Stimulated activated CD4-positive, alpha-beta T cell treated with anti-CD3 and anti-CD28 coated beads, Interleukin-2, amount 100 ng/mL, for 48 hours (primary cell): ENCODE measurements around the gene EVC2.

Experiments used
- DNase-seq, 2 donors: peaks; one replicate each; pipeline ENCODE4 v3.0.0-alpha.2; 2020

The EVC2 gene, protein sequence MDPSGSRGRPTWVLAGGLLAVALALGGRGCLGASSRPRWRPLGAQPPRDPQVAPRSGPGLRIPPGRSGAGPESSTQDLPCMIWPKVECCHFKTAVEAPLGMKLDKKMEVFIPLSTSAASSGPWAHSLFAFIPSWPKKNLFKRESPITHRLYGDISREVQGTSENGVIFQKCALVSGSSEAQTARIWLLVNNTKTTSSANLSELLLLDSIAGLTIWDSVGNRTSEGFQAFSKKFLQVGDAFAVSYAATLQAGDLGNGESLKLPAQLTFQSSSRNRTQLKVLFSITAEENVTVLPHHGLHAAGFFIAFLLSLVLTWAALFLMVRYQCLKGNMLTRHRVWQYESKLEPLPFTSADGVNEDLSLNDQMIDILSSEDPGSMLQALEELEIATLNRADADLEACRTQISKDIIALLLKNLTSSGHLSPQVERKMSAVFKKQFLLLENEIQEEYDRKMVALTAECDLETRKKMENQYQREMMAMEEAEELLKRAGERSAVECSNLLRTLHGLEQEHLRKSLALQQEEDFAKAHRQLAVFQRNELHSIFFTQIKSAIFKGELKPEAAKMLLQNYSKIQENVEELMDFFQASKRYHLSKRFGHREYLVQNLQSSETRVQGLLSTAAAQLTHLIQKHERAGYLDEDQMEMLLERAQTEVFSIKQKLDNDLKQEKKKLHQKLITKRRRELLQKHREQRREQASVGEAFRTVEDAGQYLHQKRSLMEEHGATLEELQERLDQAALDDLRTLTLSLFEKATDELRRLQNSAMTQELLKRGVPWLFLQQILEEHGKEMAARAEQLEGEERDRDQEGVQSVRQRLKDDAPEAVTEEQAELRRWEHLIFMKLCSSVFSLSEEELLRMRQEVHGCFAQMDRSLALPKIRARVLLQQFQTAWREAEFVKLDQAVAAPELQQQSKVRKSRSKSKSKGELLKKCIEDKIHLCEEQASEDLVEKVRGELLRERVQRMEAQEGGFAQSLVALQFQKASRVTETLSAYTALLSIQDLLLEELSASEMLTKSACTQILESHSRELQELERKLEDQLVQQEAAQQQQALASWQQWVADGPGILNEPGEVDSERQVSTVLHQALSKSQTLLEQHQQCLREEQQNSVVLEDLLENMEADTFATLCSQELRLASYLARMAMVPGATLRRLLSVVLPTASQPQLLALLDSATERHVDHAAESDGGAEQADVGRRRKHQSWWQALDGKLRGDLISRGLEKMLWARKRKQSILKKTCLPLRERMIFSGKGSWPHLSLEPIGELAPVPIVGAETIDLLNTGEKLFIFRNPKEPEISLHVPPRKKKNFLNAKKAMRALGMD

DNA sequence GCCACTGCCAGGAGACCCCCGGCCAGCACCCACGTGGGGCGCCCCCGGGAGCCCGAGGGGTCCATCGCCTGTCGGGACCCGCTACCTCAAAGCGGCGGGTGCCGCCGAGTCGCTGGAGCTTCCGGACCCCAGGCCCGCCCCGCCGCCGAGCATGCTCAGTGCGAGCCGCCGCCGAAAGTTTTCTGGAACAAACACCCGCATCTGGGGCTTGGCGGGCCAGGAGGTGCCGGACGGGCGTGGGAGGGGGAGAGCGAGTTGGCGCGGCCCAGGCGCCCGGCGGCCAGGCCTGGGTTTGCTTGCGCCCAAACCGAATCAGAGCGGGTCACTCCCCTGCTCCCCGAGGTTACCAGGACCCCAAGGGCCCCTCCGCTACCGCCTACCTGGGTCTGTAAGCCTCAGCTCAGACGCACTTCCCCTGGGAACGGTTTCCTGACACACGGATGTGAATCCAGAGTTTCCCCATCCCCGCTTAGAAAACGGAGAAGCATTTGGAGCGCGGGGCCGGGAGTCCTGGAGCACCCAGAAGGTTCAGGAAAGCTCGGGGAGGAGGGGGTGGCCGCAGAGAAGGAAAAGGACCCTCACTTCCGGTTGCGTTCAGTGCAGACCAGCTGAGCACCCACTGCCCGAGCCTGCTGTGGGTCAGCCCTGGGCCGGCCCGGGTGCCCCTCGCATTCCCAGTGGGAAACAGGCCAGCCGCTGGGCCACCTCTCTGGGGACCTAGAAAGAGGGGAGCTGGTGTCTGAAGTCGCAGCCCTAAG lies at the start of gene EVC2:
EVC2 (minus strand) TSS at position 111 of the 758 bp plus-strand sequence; CDS start at position 65, 46 bp downstream.
- no peak for DNase-seq

DNA sequence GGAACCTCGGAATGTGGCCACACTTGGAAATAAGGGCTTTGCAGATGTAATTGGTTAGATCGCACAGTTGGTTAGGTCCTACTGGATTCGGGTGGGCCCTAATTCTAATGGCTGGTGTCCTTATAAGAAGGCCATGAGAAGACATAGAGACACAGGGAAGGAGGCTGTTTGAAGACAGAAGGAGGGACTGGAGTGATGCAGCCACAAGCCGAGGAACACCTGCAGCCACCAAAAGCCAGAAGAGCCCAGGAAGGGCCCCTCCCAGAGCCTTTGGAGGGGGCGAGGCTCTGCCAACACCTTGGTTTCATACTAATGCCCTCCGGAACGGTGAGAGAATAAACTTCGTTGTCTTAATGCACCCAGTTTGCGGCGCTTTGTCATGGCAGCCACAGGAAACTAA lies 49.6 kb upstream of the EVC2 start:
- no peak for DNase-seq

DNA sequence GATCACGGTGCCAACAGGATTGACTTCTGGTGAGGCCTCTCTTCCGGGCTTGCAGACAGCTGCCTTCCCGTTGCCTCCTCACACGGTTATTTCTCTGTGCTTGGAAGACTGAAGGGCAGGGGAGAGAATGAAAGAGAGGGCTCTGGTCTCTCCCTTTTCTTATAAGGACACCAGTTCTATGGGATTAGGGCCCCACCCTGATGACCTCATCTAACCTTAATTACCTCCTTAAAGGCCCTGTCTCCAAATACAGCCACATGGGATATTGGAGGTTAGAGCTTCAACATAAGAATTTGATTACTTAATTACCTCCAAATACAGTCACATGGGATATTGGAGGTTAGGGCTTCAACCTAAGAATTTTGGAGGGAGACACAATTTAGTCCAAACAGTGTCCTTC lies 49.2 kb upstream of the EVC2 start:
- no peak for DNase-seq

DNA sequence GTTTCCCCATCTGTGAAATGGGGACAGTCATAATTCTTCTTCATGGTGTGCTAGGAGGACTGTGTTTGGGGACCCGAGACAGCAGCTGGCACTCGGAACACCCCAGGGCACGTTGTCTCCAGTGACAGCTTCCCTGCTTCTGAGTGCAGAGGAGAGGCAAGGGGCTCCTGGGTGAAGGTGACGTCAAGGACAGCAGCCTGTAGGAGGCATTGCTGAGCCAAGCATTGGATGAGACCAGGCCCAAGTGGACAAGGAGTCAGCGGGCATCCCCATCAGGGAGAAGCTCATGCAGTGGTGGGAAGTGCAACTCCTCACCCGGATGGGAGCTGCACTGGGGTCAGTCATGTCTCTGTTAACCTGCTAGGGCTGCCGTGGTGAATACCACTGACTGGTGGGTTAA lies 48.7 kb upstream of the EVC2 start:
- no peak for DNase-seq

DNA sequence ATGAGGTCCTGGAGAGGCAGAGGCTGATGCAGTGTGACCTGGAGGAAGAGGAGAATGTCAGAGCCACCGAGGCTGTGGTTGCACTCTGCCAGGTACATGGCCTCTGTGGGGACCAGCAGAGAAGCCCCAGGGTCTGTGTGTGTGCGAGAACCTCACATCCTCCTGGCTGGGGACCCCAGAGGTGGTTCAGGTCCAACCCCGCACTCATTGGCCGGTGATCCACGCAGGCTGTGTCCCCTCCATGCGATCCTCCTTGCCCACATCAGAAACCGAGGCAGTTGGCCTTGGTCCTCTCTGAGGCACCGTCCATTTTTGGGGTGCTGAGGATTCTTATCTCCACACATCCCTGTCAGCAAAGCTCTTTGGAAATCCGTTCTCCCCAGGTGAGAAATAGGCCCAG lies 47.9 kb upstream of the EVC2 start:
- no peak for DNase-seq

DNA sequence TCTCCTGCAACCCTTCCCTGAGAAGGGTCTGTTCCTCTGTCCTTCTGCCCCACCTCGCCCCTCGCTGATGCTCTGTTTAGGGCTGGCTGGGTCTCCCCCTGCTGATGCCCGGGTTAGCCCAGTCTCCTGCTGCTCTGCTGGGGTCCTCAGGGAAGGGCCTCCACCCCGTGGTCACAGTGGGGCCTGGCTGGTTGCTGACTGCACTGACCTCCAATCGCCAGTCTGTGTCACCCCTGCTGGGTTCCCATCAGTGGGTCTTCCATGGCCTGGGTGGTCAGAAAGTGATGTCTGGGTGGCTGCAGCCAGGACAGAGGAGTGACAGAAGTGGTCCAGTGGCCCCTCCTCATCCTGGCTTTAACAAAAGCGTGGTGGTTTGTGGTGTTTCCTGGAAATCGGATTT lies 47.3 kb upstream of the EVC2 start:
- DNase-seq, result no peak

DNA sequence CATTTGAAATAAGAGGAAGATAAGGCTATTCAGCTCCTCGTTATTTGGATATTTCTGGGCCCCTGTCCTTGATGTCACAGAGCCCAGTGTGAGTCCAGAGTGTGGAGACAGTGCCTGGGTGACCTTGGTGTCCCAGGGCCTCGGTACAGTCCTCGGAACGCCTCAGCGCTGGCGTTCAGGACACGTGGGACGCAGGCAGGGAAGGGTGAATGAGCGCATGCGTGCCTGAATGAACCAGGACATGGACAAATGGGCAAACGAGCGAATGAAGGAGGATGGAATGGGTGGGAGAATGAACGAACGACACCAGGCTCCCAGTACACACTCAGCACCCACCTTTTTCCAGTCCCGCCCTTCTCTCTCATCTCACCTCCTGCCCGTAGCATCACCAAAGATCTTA lies 46.8 kb upstream of the EVC2 start:
- DNase-seq, result no peak

DNA sequence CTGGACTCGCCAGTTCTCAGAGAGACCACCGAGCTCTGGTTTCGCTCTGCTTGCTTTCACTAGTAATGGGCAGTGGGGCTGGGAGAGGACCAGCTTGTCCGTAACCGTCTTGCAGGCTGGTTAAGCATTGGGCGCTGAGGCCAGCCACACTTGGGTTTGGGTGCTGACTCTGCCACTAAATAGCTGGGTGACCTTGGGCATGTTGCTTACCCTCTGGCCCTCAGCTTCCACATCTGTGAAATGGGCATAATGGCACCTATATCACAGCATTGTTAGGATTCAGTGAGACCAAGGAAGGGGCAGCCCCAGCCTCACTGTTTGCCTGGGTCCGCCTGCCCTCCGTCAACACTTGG lies 46.1 kb upstream of the EVC2 start:
- no peak for DNase-seq

DNA sequence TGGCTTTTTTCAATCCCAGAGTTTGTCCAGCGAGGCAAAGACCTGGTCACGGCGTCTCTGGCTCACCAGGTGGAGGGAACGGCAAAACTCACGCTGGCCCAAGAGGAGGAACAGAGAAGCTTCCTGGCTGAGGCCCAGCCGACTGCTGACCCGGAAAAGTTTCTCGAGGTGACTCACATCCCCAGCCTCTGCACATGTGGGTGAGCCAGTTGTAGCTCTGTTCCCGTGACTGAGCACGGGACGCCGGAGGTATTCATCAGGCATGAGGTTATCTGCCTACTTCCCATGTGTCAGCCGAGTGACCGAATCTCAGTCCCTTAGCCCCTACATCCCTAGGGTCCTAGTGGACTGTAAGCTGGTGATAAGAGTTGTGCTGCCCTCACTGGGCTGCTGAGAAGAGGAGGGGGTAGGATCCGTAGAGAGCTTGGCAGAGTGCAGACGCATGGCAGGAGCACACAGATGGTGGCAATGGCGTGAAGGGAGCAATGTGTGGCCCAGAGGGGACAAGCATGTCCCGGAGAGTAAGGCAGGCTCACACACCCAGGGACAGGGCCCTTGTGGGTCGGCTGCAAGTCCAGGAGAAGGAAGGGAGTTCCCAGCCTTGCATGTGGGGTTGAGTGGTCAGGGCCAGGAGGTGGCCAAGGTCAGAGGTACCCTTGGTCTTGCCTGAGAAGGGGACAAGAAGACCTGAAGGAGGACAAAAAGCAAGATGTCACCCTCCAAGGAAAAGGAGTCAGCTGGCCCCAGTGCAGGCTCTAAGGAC lies 45.6 kb upstream of the EVC2 start:
- DNase-seq, result no peak

DNA sequence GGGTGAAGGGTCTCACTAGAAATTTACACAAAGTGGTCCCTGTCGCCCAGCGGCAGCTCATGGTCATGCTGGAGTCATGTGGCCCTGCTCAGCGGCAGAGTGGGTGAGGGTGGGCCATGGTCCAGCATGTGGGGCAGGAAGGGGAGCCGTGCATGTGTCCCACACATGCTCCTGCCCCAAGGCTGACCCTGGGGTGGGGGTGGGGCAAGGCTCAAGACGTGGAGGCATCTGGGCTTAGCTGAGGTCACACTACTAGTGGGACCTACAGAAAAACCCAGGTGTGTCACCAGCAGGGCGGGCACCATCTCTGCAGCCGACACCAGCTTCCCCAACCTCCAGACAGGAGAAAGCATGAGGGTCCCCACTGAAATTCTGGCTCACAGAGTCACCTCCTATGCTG lies 45.0 kb upstream of the EVC2 start:
- no peak for DNase-seq

DNA sequence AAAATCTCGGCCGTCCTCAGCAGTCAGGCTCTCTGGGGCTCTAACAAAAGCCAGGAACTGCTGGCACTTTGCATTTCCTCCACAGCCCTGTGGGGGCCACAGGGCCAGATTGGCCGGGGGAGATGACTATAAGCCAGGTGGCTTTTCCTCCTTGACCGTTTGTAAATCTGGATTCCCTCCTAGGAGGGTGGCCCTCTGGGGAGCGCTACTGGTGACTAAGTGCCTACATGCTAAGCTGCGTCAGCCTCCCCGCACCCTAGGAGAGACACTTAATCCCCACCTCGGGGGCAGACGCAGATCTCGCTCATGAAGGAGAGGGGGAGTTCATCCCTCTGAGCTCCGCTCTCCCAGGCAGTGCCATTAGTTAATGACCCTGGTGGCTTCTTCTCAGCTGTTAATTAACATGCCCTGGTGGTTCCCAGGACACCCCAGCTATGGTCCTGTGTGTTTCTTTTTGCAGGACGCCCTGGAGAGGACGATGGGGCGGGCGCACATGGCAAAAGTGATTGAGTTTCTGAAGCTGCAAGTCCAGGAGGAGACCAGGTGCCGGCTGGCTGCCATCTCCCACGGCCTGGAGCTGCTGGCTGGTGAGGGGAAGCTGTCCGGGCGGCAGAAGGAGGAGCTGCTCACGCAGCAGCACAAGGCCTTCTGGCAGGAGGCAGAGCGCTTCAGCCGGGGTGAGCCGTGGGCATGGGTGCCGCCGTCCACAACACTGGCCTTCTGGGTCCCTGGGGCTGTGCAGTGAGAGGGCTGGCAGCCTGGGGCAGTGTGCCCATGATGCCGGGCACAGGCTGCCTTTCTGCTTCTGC lies 44.2 kb upstream of the EVC2 start:
- DNase-seq, result no peak

DNA sequence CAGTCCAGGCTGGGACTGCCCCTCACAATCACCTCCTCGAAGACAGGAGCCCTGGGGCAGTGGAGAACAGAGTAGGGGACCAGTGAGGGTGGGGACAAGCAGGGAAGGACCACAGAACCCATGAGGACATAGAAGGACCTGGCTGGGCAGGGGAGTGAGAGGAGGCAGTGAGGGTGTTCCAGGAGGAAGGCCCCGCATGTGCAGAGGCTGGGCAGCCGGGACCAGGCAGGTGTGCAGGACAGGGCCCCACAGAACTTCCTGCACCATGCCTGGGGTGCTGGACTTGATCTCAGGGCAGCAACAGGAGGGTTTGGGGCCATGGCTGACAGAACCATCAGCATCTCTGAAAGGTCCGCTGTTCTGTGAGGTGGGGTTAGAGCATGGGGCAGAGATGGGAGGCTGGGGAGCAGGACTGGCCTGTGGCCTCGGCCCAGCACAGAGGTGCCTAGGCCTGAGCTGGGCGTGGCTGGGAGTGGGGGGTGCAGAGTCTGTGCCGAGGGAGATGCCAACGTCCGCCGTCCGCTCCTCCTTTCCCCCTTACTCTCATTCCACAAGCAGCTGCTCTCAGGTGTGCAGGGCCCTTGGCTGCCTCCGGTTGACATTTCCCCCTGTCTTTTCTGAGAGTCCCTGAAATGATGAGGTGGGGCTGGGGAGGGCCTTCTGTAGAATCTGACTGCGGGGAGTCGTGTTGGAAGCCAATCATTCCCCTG lies 43.5 kb upstream of the EVC2 start:
- DNase-seq, result no peak

DNA sequence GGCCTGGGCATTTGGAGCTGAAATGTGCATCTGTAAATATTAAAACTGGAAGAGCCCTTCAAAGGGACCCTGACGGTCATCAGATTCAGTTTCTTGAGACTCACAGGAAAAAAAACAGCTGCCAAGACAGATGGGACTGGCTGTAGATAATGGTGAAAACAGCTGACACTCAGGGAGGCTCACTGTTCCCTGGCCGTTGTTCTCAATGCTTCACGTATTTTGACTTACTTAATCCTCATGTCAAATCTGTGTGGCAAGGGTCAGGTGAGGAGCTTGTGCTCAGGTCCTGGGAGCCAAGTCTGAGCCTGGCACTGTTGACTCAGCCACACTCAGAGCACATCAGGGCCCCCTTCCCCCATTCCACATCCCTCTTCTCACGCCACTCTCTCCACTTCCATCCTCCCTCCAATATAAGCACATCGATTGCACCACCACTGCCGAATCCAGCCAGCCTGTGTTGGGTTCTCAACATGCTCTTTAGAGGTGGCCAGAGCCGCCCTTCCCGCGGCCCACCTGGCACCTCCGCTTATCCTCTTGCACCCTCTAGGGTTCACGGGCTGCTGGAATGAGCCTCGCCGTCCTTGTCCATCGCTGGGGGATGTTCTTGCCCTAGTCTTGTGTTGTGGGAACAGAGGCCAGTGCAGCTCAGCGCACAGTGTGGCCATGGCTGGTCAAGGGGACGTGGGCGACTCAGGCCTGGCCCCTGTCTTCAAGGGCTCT lies 42.7 kb upstream of the EVC2 start:
- no peak for DNase-seq

DNA sequence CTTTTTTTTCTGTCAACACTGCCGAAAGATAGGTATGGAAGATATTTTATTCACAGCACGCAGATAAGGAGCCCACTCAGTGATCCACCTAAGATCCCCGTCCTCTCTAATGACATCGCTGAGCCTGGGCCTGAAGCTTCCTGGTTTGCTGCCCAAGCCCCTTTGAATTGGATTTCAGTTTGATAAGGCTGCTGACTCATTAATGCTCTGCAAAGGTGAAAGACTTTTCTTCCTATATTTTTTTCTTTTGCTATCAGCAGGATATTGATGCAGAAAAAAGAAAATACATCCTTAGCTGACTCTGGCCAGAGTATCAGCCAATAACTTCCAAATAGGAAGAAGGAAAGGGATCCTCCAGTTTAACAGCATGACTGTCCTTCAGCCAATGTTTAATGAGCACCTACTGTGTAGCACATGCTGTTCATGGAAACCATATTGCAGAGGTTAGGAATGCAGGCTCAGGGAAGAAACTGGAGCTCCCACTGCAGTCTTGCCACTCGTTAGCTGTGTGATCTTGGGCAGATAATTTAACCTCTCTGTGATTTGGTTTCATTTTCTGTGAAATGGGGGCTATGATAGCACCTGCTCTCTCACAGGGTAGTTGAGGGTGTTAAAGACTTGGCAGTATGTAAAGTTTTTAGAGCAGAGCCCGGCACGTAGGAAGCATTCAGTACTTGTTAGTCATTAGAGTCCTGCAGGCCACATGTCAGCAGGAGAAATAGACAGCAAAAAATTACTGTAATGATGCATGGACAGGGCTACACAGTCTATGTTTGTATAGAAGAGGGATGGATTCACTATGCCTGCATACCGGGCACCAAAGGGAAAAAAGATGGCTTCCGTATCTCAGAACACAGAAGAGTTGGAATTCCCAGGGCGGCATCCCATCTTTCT lies 41.9 kb upstream of the EVC2 start:
- no peak for DNase-seq

DNA sequence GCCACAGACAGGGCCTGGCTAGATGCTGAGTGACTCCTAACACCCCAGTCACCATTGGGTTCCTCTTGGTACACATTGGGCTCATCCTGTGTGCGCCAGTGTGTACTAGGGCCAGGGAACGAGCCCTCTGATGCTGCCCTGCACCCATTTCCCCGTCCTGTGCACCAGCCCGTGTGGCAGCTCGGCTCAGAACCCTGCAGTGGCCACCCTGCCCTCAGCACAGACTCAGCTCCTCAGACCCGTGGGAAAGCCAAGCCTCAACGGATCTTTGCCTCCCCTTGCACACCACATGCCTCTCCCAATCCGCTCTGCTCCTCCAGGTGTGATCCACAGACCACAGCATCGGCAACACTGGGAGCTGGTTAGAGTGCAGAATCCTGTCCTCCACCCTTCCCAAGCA lies 41.2 kb upstream of the EVC2 start:
- no peak for DNase-seq

DNA sequence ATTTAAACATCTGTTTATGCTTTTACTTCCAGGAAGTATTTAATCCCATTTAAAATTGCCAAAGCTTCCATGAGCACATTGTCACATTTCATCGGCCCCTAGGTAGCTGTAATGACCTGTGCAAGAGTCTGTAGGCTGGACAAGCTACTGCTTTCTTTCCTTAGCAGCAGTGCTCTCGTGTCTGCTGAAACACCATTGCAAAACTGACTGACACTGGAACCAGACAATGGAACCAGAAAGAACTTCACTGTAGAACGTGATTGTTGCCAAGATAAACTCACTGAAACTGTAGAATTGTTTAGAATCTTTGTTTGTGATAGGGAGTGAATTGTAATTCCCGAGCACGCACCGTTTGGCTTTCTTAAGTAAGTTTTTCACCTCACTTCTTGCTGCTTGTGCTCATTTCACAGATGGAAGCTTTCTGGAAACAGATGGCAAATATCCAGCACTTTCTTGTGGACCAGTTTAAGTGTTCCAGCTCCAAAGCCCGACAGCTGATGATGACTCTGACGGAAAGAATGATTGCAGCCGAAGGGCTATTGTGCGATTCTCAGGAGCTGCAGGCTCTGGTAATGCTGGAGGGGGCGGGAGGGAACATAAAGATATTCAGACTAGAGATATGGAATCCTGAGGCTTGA lies 39.5 kb upstream of the EVC2 start:
- no peak for DNase-seq

DNA sequence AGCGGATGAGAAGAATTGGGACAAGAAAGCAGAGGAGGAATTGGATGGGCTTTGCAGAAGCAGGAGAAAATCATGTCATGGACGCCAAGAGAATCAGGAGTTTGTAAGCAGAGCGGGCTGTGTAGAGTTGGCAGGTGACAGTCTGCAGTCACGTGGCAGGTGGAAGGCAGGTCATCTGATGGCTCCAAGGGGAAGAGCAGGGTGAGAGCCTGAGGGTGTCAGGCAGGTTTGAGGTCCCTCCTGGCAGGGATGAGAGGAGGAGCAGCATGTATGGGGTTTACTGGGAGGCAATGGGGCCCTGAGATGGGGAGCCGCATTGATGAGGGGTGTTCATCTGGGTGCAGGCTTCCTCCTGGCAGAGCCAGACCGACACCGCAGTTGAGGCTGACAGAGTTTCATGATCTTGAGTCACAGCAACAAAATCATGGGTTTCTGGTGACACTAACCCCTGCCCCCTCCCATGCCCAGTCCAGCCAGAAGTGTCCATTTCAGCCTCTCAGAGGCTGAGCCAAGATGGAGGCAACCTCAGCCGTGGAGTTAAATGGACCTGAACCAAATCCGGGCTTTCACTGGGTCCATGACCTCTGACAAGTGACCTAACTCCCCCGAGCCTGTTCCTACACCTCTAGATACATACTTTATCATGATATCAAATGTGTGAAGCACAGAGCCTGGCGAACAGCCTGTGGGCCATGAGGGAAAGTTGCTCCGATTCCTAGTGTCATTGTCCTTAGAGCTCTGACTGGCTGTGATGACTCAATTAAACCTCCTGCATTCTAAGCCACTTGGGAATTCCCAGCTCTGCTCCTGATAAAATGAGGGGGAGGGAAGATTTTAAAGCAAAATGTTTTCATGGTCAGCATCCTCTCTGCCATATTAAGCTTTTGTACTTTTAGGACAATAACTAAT lies 38.7 kb upstream of the EVC2 start:
- DNase-seq, result no peak
